SK-N-MC (cell line): Measurements from ENCODE around the gene SIDT2.

Source experiments
- DNase-seq: peaks from one replicate; pipeline ENCODE4 v3.0.0-alpha.2; 2011; ENCODE audit warnings: low read depth, low spot score
- H3K27ac ChIP-seq: fragments of 200-600 bp; sonication (generic); 2 replicates; pipeline ENCODE4 v1.5.1; 2016; ENCODE audit warnings: mixed run types
- H3K36me3 ChIP-seq: fragments of 200-600 bp; sonication (generic); 2 replicates; pipeline ENCODE4 v1.6.1; 2017; ENCODE audit warnings: antibody characterized with exemption, low read length, mixed read lengths; ENCODE audit not compliant: insufficient read depth
- H3K4me3 ChIP-seq: fragments of 200-600 bp; sonication (generic); 2 replicates; pipeline ENCODE4 v1.5.1; 2016
- H3K9ac ChIP-seq: fragments of 200-600 bp; sonication (generic); 2 replicates; pipeline ENCODE4 v1.8.0; 2017; ENCODE audit warnings: mixed run types, mixed read lengths; ENCODE audit not compliant: insufficient read length
- H3K9me3 ChIP-seq: fragments of 200-600 bp; sonication (generic); 2 replicates; pipeline ENCODE4 v1.6.1; 2017; ENCODE audit warnings: low read depth, mild to moderate bottlenecking, antibody characterized with exemption, low read length, moderate library complexity, mixed read lengths
- EZH2 ChIP-seq: fragments of 200-600 bp; sonication (generic); IDR thresholded peaks from one replicate; pipeline ENCODE4 v1.6.1; 2017; ENCODE audit warnings: antibody characterized with exemption
- FOXP2 ChIP-seq: optimal IDR thresholded peaks from 2 replicates; pipeline ENCODE3; 2011; ENCODE audit warnings: mild to moderate bottlenecking, moderate library complexity; ENCODE audit not compliant: insufficient read depth; ENCODE audit errors: extremely low read length, control extremely low read depth
- POLR2AphosphoS5 ChIP-seq: IDR thresholded peaks from 2 replicates; pipeline ENCODE4 v1.6.1; 2012; ENCODE audit warnings: mild to moderate bottlenecking, low read depth, low read length, borderline replicate concordance

SIDT2 gene

DNA sequence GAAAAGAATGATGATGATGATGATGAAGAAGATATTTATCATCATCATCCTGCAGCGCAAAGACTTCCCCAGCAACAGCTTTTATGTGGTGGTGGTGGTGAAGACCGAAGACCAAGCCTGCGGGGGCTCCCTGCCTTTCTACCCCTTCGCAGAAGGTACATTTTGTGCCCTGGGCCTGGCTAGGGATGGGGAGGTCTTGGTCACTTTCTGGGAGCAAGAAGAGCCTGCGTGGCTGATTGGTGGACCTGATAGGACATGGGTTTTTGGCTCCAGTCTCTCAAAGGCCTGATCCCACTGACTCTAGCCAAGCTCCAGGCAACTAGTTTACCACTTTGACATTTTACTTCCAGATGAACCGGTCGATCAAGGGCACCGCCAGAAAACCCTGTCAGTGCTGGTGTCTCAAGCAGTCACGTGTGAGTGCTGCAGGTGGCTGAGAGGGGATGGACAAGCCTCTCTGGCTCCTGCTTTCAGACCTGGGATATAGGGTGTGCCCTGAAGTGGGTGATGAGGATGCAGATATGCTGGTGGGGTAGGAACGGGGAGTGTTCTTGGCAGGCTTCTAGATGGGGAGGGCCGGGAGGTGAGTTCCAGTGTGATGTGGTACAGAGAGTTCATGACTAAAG lies 5.3 kb downstream of the SIDT2 start:
- no peak overlapping the region for H3K4me3 ChIP-seq
- no peaks in the 10 kb centered on the region for H3K36me3 ChIP-seq
- no peak for DNase-seq
- TF ChIP-seq FOXP2, result no peak
- TF ChIP-seq POLR2AphosphoS5, result no peak
- H3K27ac ChIP-seq, result no peak overlapping the region
- H3K9me3 ChIP-seq, result no peaks in the 10 kb centered on the region
- no peak overlapping the region for H3K9ac ChIP-seq

DNA sequence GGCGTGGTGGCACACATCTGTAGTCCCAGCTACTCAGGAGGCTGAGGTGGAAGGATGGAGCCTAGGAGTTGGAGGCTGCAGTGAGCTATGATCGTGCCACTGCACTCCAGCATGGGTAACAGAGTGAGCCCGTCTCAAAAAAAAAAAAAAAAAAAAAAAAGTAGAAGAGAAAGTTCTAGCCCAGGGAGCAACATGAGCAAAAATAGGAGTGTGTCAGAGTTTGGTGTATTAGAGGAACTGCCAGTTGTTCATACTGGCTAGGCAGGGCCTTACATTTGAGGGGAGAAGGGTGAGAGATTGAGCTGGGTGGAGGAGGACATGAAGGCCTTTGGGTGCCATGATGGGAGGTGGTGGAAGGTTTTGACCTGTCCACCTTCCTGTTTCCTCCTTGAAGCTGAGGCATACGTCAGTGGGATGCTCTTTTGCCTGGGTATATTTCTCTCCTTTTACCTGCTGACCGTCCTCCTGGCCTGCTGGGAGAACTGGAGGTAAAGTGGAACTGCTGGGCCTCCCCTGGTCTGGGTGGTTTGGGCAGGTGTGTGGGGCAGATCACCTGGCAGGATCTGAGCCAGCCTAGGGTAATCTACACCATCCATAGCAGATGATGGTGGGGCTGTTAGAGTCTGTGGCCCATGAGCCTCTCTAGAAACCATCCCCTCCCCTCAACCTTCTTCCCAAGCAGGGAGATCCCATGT lies 7.3 kb downstream of the SIDT2 start:
- H3K9ac ChIP-seq, result no peak overlapping the region
- H3K4me3 ChIP-seq, result no peak overlapping the region
- no peaks in the 10 kb centered on the region for H3K36me3 ChIP-seq
- TF ChIP-seq POLR2AphosphoS5 (no peak), EZH2 (no peak), FOXP2 (no peak)
- no peak for DNase-seq
- H3K9me3 ChIP-seq, result no peaks in the 10 kb centered on the region
- H3K27ac ChIP-seq, result no peak overlapping the region

DNA sequence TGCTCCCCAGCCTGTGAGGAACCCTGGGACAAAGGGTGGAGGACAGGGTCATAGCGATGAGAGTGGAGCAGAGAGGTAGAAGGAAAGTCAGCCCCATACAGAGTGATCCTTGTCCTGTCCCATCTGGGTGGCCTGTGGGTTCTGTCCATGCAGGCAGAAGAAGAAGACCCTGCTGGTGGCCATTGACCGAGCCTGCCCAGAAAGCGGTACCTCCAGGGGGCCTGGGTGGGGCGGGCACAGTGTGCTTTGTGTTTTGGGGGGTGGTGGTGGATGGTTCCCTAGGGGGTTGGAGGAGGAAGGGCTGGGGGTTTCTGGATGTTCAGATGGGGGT lies 7.9 kb downstream of the SIDT2 start:
- no peak for DNase-seq
- H3K9me3 ChIP-seq, result no peaks in the 10 kb centered on the region
- no peak overlapping the region for H3K27ac ChIP-seq
- H3K4me3 ChIP-seq, result no peak overlapping the region
- no peak overlapping the region for H3K9ac ChIP-seq
- H3K36me3 ChIP-seq, result no peaks in the 10 kb centered on the region
- TF ChIP-seq EZH2 (no peak), FOXP2 (no peak), POLR2AphosphoS5 (no peak)

DNA sequence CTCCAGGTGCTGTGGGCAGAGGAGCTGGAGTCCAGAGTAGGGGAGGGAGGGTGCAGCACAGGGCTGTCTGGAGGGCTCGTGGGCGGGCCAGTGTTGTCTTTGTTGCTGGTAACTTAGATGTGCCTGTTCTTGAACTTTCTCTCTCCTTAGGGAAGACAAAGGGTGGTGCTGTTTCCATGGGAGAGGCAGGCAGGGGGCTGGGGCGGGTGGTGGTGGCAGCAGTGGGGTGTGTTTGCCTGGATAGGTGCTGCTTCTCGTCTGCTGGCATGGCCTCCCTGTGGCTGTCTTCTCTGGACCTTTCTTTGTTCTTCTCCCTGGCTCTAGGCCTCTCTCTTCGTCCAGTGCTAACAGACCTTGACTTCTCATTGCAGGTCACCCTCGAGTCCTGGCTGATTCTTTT lies 8.5 kb downstream of the SIDT2 start:
- Histone ChIP-seq H3K9me3 (no peaks in the 10 kb centered on the region), H3K9ac (no peak overlapping the region), H3K27ac (no peak overlapping the region), H3K36me3 (no peaks in the 10 kb centered on the region), H3K4me3 (no peak overlapping the region)
- TF ChIP-seq POLR2AphosphoS5 (no peak), EZH2 (no peak)
- DNase-seq, result no peak

DNA sequence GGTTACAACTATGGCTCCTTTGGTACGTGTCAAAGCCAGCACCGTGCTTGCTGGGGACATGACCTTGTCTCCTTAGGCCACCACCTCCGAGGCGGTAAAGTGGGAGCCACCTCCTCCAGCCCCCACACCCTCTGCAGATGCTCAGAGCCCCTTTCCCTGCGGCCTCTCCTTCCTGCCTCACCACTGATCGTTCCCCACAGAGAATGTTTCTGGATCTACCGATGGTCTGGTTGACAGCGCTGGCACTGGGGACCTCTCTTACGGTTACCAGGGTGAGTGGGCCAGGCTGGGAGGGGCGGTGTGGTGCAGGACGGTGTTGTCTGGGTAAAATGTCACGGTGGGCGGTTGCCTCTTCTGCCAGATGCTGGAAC lies 8.9 kb downstream of the SIDT2 start:
- Histone ChIP-seq H3K27ac (no peak overlapping the region), H3K9ac (no peak overlapping the region), H3K9me3 (no peaks in the 10 kb centered on the region), H3K36me3 (no peaks in the 10 kb centered on the region), H3K4me3 (no peak overlapping the region)
- TF ChIP-seq FOXP2, result no peak
- TF ChIP-seq EZH2, result no peak
- no peak for TF ChIP-seq POLR2AphosphoS5
- no peak for DNase-seq

DNA sequence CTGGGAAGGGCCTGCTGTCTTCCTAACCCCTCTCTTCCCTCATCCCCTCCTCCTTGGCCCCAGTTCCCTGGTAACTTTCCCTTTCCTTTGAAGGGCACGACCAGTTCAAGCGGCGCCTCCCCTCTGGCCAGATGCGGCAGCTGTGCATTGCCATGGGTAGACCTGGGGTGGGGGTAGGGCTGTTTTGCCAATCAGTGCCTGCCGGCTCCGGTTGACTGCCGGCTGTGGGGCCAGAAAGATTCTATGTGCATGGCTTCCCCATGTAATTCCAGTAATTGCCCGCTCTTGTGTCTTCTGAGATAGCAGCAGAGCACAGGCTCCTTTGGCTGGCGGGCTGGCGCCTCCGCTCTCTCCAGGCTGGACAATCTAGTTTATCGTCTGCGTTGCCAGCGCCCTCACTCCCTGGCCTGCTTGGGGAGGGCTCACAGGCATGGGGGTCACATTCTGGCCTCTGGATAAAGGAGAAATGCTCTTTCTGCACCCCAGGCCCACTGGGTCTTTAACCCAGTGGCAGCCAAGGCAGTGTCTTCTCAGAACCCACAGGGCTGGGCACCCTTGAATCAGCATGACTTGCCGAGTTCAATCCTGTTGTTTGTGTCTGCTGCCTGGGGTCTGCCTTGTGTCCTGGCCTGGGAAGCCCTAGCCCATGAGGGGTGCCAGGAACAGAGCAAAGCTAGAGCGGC lies 9.4 kb downstream of the SIDT2 start:
- Histone ChIP-seq H3K27ac (no peak overlapping the region), H3K9ac (no peak overlapping the region), H3K4me3 (no peak overlapping the region), H3K9me3 (no peaks in the 10 kb centered on the region), H3K36me3 (no peaks in the 10 kb centered on the region)
- no peak for DNase-seq
- TF ChIP-seq FOXP2 (no peak), EZH2 (no peak), POLR2AphosphoS5 (no peak)

DNA sequence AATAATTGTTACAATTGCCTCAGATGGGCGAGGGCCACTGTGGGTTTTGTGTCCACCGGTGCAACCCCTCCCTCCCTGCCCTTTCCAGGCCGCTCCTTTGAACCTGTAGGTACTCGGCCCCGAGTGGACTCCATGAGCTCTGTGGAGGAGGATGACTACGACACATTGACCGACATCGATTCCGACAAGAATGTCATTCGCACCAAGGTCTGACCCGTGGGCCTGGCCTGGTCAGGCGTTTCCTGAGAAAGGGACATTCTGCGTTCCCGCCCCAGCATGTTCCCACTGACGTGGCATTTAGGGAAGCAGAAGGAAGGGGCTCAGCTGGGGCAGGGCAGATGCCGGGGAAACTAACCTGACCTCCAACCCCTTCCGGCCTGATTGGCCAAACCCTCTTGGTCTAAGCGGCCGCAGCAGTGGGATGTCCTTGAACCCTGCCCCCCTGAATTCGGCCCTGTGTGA lies 10.1 kb downstream of the SIDT2 start:
- no peak for TF ChIP-seq FOXP2
- no peak for TF ChIP-seq EZH2
- TF ChIP-seq POLR2AphosphoS5, result no peak
- Histone ChIP-seq H3K9me3 (no peaks in the 10 kb centered on the region), H3K4me3 (no peak overlapping the region), H3K27ac (no peak overlapping the region), H3K9ac (no peak overlapping the region), H3K36me3 (no peaks in the 10 kb centered on the region)
- DNase-seq, result no peak

DNA sequence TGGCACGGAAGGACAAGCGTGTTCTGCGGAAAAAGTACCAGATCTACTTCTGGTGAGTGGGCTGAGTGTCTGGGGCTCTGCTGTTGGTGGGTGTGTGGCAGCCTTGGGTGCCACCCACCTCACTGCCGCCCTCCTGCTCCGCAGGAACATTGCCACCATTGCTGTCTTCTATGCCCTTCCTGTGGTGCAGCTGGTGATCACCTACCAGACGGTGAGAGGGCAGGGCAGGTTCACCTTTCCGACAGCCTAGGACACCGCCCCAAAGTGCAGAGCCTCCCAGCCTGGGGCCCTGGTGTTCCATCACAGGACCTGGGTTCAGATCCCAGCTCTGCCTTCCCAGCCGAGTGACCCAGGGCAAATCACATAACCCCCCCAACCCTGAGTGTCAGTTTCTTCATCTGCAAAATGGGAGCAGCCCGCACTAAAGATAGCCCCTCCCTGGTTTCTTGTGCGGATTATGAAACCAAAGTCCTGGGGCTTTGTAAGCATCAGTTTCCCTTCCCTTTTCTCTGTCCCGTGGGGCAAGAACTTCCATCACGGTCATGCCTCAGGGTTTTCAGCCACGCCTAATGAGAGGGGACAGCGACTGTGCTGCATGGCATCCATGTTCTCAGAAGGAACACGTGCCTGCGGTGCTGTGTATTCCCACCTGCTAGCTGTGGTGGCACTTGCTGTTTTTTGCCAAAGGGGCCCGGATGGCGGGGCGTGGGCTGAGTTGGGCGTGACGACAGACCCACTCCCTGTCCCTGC lies 10.8 kb downstream of the SIDT2 start:
- DNase-seq, result no peak
- Histone ChIP-seq H3K27ac (no peak overlapping the region), H3K36me3 (no peaks in the 10 kb centered on the region), H3K4me3 (no peak overlapping the region), H3K9me3 (no peaks in the 10 kb centered on the region), H3K9ac (no peak overlapping the region)
- TF ChIP-seq EZH2 (no peak), POLR2AphosphoS5 (no peak), FOXP2 (no peak)
